ENCODE measurements around the gene BLTP3A.

DNA sequence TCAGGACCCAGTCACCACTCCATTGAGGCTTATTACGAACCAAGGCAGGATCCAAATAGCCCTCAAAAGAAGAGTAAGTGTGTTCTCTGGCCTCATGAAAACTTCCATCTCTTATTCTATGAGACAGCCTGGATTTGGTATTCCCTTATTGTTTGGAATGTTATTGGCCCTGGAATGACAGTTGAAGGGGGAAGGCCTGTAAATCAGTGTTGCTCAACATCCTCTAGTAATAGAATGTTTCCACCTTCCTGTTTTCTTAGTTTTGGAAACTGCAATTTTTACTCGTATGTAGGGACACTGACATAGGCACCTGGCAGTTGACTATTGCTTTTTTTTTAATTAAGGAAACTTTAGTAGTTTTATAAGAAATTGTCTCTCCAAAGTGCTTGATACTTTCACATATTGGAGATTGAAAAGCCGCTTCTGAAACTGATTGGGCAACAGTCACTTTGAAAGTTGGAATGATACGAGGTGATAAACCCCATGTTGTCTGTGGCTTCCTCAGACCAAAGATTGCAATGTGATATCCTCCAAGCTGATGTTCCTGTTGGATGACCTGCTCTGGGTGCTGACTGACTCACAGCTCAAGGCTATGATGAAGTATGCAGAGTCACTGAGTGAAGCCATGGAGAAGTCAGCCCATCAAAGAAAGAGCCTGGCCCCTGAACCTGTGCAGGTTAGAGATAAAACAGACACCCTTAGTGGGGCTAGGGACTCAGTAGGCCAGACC, 43.1 kb downstream of the BLTP3A start:
- no peak for TF ChIP-seq CTCF (conservative IDR thresholded peaks at IDR 0.05 in 1 of 2, IDR thresholded peaks at IDR 0.05 in 1 of 2; ENCODE audit: low read depth in 1 of 2, low read length in 2 of 2)
- no peak for TF ChIP-seq EZH2 (IDR thresholded peaks at IDR 0.05; ENCODE audit: low read length, missing control alignments)
